Activated CD4-positive, CD25-positive, alpha-beta regulatory T cell (primary cell): ENCODE measurements around the gene CHD8.
"Not testable (repeated sequence)": the region's sequence is repeated elsewhere in the genome, so short reads cannot be mapped to it uniquely, and the experiment has no call there.

Source experiments
- DNase-seq, 4 experiments: peaks; one replicate each; lab custom pipeline; 2025; lab: John Stamatoyannopoulos, UW

The CHD8 gene

GRCh38 chr14:21372814-21373213 is 83.1 kb downstream of the CHD8 start:
- DNase-seq = not testable (repeated sequence)

GRCh38 chr14:21369949-21370679 is 85.8 kb downstream of the CHD8 start:
- no peak for DNase-seq

GRCh38 chr14:21367582-21368144 is 88.3 kb downstream of the CHD8 start:
- no peak for DNase-seq

GRCh38 chr14:21356511-21356910 is 99.4 kb downstream of the CHD8 start:
- DNase-seq = no peak

GRCh38 chr14:21352587-21352986 is 103.3 kb downstream of the CHD8 start:
- DNase-seq = no peak

- DNase-seq = no peak
Measured at GRCh38 chr14:21350539-21350938, 105.4 kb downstream of the CHD8 start.

- DNase-seq = no peak
Measured at GRCh38 chr14:21347201-21347600, 108.7 kb downstream of the CHD8 start.

- no peak for DNase-seq
Measured at GRCh38 chr14:21346532-21347135, 109.3 kb downstream of the CHD8 start.

GRCh38 chr14:21343035-21343794 is 112.7 kb downstream of the CHD8 start:
- DNase-seq = no peak
